ENCODE data around the gene SERPINA4. TPM values are rescaled to one million over a fixed set of nuclear protein-coding genes. Genes with fewer than 3 reads are reported as not detected.

SERPINA4 gene
- total RNA-seq, 1 donor from 2014 or later = not detected

- no peak for DNase-seq (ENCODE audit: low spot score)
- H3K27ac Mint-ChIP-seq (ENCODE audit: unreplicated experiment) = no peak overlapping the region
- H3K4me3 Mint-ChIP-seq (ENCODE audit: unreplicated experiment) = no peak overlapping the region
- no peak for TF ChIP-seq CTCF (IDR thresholded peaks at IDR 0.05; ENCODE audit: unreplicated experiment)
- H3K36me3 Mint-ChIP-seq (ENCODE audit: low read depth, unreplicated experiment) = no peaks in the 10 kb centered on the region
- peaks cover 1% of the 10 kb centered on the region for H3K27me3 Mint-ChIP-seq (ENCODE audit: unreplicated experiment)
- peaks cover 2% of the 10 kb centered on the region for H3K4me1 Mint-ChIP-seq (ENCODE audit: unreplicated experiment)
- H3K9me3 Mint-ChIP-seq (ENCODE audit: unreplicated experiment) = no peaks in the 10 kb centered on the region
Measured at GRCh38 chr14:94524093-94524492, 37.1 kb upstream of the SERPINA4 start.

GRCh38 chr14:94531187-94531586, 30.1 kb upstream of the SERPINA4 start:
- no peak overlapping the region for H3K27ac Mint-ChIP-seq (ENCODE audit: unreplicated experiment)
- no peak overlapping the region for H3K4me3 Mint-ChIP-seq (ENCODE audit: unreplicated experiment)
- no peak for DNase-seq (ENCODE audit: low spot score)
- H3K36me3 Mint-ChIP-seq (ENCODE audit: low read depth, unreplicated experiment) = no peaks in the 10 kb centered on the region
- H3K27me3 Mint-ChIP-seq (ENCODE audit: unreplicated experiment) = peaks cover 2% of the 10 kb centered on the region
- no peaks in the 10 kb centered on the region for H3K9me3 Mint-ChIP-seq (ENCODE audit: unreplicated experiment)
- H3K4me1 Mint-ChIP-seq (ENCODE audit: unreplicated experiment) = no peaks in the 10 kb centered on the region
- no peak for TF ChIP-seq CTCF (IDR thresholded peaks at IDR 0.05; ENCODE audit: unreplicated experiment)

DNA sequence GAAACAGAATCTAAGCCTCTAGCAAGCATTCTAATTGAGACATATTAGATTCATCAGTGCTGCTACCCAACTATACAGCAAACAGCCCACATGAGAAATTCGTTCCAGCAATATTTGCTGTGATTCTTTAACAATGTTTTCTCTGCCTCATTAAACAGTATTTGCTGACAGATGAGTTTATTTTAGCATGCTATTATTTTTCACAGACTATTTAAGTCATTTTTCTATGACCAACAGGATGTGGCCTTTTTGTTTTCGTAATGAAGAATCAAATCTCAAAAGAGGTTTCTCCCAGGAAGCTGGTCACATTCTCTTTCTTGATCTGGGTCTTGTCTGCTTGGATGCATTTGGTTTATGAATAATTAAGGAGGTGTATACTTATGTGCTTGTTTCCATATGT, 28.8 kb upstream of the SERPINA4 start:
- Mint-ChIP-seq H3K27me3 (ENCODE audit: unreplicated experiment) (peaks cover 2% of the 10 kb centered on the region), H3K36me3 (ENCODE audit: low read depth, unreplicated experiment) (no peaks in the 10 kb centered on the region), H3K4me1 (ENCODE audit: unreplicated experiment) (no peaks in the 10 kb centered on the region), H3K9me3 (ENCODE audit: unreplicated experiment) (no peaks in the 10 kb centered on the region), H3K27ac (ENCODE audit: unreplicated experiment) (no peak overlapping the region), H3K4me3 (ENCODE audit: unreplicated experiment) (no peak overlapping the region)
- TF ChIP-seq CTCF (IDR thresholded peaks at IDR 0.05; ENCODE audit: unreplicated experiment) = no peak
- no peak for DNase-seq (ENCODE audit: low spot score)

DNA sequence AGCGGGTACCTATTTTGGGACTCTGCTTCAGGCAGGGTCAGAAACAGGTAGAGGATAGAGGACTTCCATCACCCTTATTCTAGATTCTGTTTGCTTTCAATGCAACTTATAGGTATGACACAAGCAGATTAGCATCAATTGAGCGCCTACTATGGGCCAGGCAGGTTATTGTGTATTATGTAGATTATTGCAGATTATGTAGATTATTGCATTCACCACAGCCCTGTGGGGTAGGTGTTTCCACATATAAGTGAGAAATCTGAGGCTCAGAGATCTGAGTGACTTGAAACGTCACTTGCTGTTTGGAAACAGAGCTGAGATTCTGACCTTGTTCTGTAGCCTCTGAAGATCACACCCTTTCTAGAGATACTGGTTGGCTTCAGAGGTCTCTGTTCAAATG, 25.7 kb upstream of the SERPINA4 start:
- H3K36me3 Mint-ChIP-seq (ENCODE audit: low read depth, unreplicated experiment) = no peaks in the 10 kb centered on the region
- no peak for DNase-seq (ENCODE audit: low spot score)
- no peaks in the 10 kb centered on the region for H3K9me3 Mint-ChIP-seq (ENCODE audit: unreplicated experiment)
- no peak overlapping the region for H3K4me3 Mint-ChIP-seq (ENCODE audit: unreplicated experiment)
- no peaks in the 10 kb centered on the region for H3K4me1 Mint-ChIP-seq (ENCODE audit: unreplicated experiment)
- H3K27me3 Mint-ChIP-seq (ENCODE audit: unreplicated experiment) = peaks cover 6% of the 10 kb centered on the region
- H3K27ac Mint-ChIP-seq (ENCODE audit: unreplicated experiment) = no peak overlapping the region
- TF ChIP-seq CTCF (IDR thresholded peaks at IDR 0.05; ENCODE audit: unreplicated experiment) = no peak

GRCh38 chr14:94536836-94537235, 24.4 kb upstream of the SERPINA4 start:
- no peaks in the 10 kb centered on the region for H3K9me3 Mint-ChIP-seq (ENCODE audit: unreplicated experiment)
- DNase-seq (ENCODE audit: low spot score) = no peak
- H3K27me3 Mint-ChIP-seq (ENCODE audit: unreplicated experiment) = peaks cover 6% of the 10 kb centered on the region
- TF ChIP-seq CTCF (IDR thresholded peaks at IDR 0.05; ENCODE audit: unreplicated experiment) = no peak
- no peaks in the 10 kb centered on the region for H3K36me3 Mint-ChIP-seq (ENCODE audit: low read depth, unreplicated experiment)
- H3K27ac Mint-ChIP-seq (ENCODE audit: unreplicated experiment) = no peak overlapping the region
- H3K4me1 Mint-ChIP-seq (ENCODE audit: unreplicated experiment) = no peaks in the 10 kb centered on the region
- H3K4me3 Mint-ChIP-seq (ENCODE audit: unreplicated experiment) = no peak overlapping the region

Data from endothelial cell (in vitro differentiated cells).